PC-3 (cell line): ENCODE results near the gene ARHGAP42.

Source experiments
- CTCF ChIP-seq: fragments of 300-600 bp; sonication (generic); conservative IDR thresholded peaks from 2 replicates; pipeline ENCODE4 v1.5.1; 2017; ENCODE audit warnings: antibody characterized with exemption, low read depth, mild to moderate bottlenecking, low read length
- EZH2 ChIP-seq: fragments of 300-600 bp; sonication (generic); IDR thresholded peaks from one replicate; pipeline ENCODE4 v1.6.1; 2017; ENCODE audit warnings: antibody characterized with exemption, mild to moderate bottlenecking, low read length; ENCODE audit not compliant: unreplicated experiment
- EZH2phosphoT487 ChIP-seq: fragments of 300-600 bp; sonication (generic); IDR thresholded peaks from 2 replicates; pipeline ENCODE4 v1.6.1; 2018; ENCODE audit warnings: mild to moderate bottlenecking, antibody characterized with exemption, low read length, borderline replicate concordance

GRCh38 chr11:100727410-100727809 lies 40.3 kb downstream of the ARHGAP42 start:
- no peak for TF ChIP-seq EZH2
- TF ChIP-seq CTCF = no peak
- no peak for TF ChIP-seq EZH2phosphoT487
